ENCODE measurements around the gene ASPHD2.

GRCh38 chr22:26406118-26406517 lies 22.9 kb upstream of the ASPHD2 start:
- no peak for TF ChIP-seq POLR2A (IDR thresholded peaks at IDR 0.05)
- TF ChIP-seq, protein P1, sequence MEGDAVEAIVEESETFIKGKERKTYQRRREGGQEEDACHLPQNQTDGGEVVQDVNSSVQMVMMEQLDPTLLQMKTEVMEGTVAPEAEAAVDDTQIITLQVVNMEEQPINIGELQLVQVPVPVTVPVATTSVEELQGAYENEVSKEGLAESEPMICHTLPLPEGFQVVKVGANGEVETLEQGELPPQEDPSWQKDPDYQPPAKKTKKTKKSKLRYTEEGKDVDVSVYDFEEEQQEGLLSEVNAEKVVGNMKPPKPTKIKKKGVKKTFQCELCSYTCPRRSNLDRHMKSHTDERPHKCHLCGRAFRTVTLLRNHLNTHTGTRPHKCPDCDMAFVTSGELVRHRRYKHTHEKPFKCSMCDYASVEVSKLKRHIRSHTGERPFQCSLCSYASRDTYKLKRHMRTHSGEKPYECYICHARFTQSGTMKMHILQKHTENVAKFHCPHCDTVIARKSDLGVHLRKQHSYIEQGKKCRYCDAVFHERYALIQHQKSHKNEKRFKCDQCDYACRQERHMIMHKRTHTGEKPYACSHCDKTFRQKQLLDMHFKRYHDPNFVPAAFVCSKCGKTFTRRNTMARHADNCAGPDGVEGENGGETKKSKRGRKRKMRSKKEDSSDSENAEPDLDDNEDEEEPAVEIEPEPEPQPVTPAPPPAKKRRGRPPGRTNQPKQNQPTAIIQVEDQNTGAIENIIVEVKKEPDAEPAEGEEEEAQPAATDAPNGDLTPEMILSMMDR (IDR thresholded peaks at IDR 0.05), result no peak
